BLaER1 (cell line): ENCODE results near the gene SYDE1.

ENCODE experiments used
- H3K27ac ChIP-seq: shearing (Covaris generic); formaldehyde crosslinking; 2 replicates; pipeline ENCODE4 v1.8.1; 2022
- H3K27me3 ChIP-seq: shearing (Covaris generic); formaldehyde crosslinking; 2 replicates; pipeline ENCODE4 v1.8.1; 2022
- H3K36me3 ChIP-seq: shearing (Covaris generic); formaldehyde crosslinking; 2 replicates; pipeline ENCODE4 v1.8.1; 2022
- H3K4me1 ChIP-seq: shearing (Covaris generic); formaldehyde crosslinking; 2 replicates; pipeline ENCODE4 v1.8.1; 2022
- H3K4me2 ChIP-seq: shearing (Covaris generic); formaldehyde crosslinking; 2 replicates; pipeline ENCODE4 v1.8.1; 2022
- H3K4me3 ChIP-seq: shearing (Covaris generic); formaldehyde crosslinking; 2 replicates; pipeline ENCODE4 v1.8.1; 2022
- H3K9ac ChIP-seq: shearing (Covaris generic); formaldehyde crosslinking; 2 replicates; pipeline ENCODE4 v1.8.1; 2022
- H3K9me3 ChIP-seq: shearing (Covaris generic); formaldehyde crosslinking; 2 replicates; pipeline ENCODE4 v1.8.1; 2022
- H4K20me1 ChIP-seq: shearing (Covaris generic); formaldehyde crosslinking; 2 replicates; pipeline ENCODE4 v1.8.1; 2022
- Cebpa-rat ChIP-seq: shearing (Covaris generic); IDR thresholded peaks from 2 replicates; pipeline ENCODE4 v1.8.1; 2022

The SYDE1 gene

GRCh38 chr19:15115762-15116615, 8.8 kb downstream of the SYDE1 start:
- H3K9me3 ChIP-seq: no peaks in the 10 kb centered on the region; the same call in 1 of the 2 replicates
- H3K4me1 ChIP-seq: no peaks in the 10 kb centered on the region
- no peak overlapping the region; the same call in 1 of the 2 replicates for H3K27ac ChIP-seq
- H3K4me3 ChIP-seq: no peak overlapping the region
- H4K20me1 ChIP-seq: no peaks in the 10 kb centered on the region
- no peak for TF ChIP-seq Cebpa-rat
- H3K27me3 ChIP-seq: no peaks in the 10 kb centered on the region
- H3K36me3 ChIP-seq: peaks cover 79% of the 10 kb centered on the region
- H3K9ac ChIP-seq: no peak overlapping the region
- no peak overlapping the region for H3K4me2 ChIP-seq

DNA sequence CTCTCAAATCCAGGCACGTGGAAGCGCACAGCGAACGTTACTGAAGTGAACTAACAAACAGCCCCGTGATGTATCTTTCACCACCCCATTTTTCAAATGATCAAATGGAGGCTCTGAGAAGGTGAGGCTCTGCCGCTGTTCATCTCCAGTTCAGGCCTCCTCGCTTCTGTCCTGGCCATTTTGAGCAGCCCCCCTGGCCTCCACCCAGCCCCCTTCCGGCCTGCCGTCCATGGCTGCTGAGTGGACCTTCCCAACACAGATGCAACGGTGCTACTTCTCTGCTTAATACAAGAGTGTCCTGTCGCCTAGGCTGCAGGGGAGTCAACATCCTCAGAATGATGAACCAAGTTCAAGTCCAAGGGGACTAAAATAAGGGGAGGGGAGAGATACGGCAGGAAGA, 9.7 kb downstream of the SYDE1 start:
- Histone ChIP-seq H4K20me1 (no peaks in the 10 kb centered on the region), H3K4me3 (no peak overlapping the region), H3K4me1 (no peaks in the 10 kb centered on the region), H3K4me2 (no peak overlapping the region), H3K9me3 (no peaks in the 10 kb centered on the region; the same call in 1 of the 2 replicates), H3K36me3 (peaks cover 85% of the 10 kb centered on the region), H3K9ac (no peak overlapping the region), H3K27ac (no peak overlapping the region), H3K27me3 (no peaks in the 10 kb centered on the region)
- no peak for TF ChIP-seq Cebpa-rat

DNA sequence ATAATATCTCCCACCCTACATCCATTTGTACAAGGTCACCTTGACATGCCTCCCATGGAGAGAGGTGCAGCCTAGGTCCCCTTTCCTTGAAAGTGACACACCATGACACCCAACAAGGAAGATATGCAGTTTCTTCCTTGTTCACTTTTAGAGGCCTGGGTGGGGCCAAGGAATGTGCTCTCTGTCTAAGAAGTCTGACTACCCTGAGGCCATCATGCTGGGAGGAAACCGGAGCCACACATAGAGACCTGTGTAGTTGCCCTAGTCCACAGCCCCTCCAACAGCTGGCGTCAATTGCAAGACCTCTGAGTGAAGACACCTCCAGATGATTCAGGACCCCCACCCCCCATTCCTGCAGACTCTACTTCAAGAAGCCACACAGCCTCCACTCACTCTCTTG, 11.0 kb downstream of the SYDE1 start:
- Histone ChIP-seq H3K9ac (no peak overlapping the region), H3K4me2 (no peak overlapping the region), H4K20me1 (no peaks in the 10 kb centered on the region), H3K9me3 (no peaks in the 10 kb centered on the region; the same call in 1 of the 2 replicates), H3K27me3 (no peaks in the 10 kb centered on the region), H3K4me3 (no peak overlapping the region), H3K27ac (no peak overlapping the region), H3K36me3 (peaks cover 95% of the 10 kb centered on the region), H3K4me1 (no peaks in the 10 kb centered on the region)
- no peak for TF ChIP-seq Cebpa-rat

DNA sequence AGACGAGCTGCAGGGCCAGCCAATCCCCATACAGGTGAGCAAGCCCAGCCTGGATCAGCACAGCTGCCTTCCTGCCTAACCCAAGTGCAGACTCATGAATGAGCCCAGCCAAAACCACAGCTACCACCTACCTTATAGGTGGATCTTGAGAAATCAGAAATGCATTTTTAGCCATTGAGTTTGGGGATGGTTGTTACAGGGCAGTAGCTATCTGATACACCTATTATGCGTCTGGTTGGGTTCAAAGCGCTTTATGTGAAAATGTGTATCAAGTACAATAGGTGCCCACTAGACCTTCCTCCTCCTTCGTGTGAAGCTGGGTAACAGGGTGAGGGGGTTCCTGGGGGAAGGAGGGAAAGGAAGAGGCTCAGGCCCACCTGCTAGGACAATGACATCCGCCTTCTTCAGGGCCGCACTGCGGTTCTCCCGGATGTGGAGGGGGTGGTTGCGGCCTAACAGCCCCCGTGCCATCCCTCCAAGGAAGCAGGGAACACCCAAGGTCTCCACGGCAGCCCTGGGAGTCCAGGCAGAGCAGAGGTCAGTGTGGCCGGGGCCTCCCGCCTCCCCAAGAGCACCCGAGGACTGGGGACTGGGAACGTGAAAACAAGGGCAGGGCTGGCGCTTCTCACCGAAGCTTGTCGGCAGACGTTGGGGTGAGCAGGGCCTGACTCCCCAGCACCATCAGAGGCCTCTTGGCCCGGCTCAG, 11.7 kb downstream of the SYDE1 start:
- Histone ChIP-seq H3K4me3 (no peak overlapping the region), H3K27me3 (no peaks in the 10 kb centered on the region), H3K9me3 (no peaks in the 10 kb centered on the region; the same call in 1 of the 2 replicates), H3K27ac (no peak overlapping the region), H3K4me1 (peaks cover 4% of the 10 kb centered on the region), H4K20me1 (no peaks in the 10 kb centered on the region; the same call in 1 of the 2 replicates), H3K36me3 (peaks cover 90% of the 10 kb centered on the region), H3K4me2 (no peak overlapping the region), H3K9ac (no peak overlapping the region)
- TF ChIP-seq Cebpa-rat: no peak

- H3K4me2 ChIP-seq: no peak overlapping the region
- H3K9me3 ChIP-seq: no peaks in the 10 kb centered on the region; the same call in 1 of the 2 replicates
- no peak overlapping the region for H3K27ac ChIP-seq
- no peaks in the 10 kb centered on the region for H3K27me3 ChIP-seq
- peaks cover 78% of the 10 kb centered on the region for H3K36me3 ChIP-seq
- peaks cover 13% of the 10 kb centered on the region for H3K4me1 ChIP-seq
- H4K20me1 ChIP-seq: no peaks in the 10 kb centered on the region; the same call in 1 of the 2 replicates
- H3K4me3 ChIP-seq: no peak overlapping the region
- no peak for TF ChIP-seq Cebpa-rat
- H3K9ac ChIP-seq: no peak overlapping the region
Measured at GRCh38 chr19:15120135-15121026, 13.2 kb downstream of the SYDE1 start.

DNA sequence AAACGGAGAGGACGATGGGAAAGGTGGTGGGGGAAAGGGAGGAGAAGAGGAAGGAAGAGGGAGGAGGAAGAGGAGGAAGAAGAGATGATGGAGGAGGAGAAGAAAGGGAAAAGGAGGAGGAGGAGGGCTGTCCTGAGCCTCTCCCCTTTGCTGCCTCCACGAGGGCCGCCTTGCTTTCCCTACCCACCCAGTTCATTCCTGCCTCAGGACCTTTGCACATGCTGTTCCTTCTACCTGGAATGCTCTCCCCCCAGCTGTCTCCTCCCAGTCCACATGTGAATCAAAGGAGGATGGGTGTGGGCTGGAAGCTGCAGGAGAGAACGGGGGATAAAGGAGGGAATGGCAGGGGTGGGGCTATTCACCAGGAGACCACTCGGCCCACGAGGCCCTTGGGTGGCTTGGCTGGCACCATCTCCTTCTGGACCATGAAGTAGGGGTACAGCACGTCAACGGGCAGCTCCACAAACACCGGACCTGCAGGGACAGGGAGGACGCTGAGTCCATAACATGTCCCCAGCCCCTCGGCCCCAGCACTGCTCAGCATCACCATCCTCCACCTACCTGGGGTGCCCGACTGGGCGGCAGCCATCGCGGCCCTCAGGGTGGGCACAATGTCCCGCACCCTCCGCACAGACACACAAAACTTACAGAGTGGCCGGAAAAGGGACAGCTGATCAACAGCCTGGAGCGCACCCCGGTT, 15.3 kb downstream of the SYDE1 start:
- Histone ChIP-seq H3K4me3 (no peak overlapping the region), H4K20me1 (no peaks in the 10 kb centered on the region; the same call in 1 of the 2 replicates), H3K9ac (no peak overlapping the region), H3K4me1 (peaks cover 18% of the 10 kb centered on the region), H3K27me3 (no peaks in the 10 kb centered on the region), H3K4me2 (no peak overlapping the region), H3K27ac (no peak overlapping the region), H3K36me3 (peaks cover 57% of the 10 kb centered on the region), H3K9me3 (no peaks in the 10 kb centered on the region; the same call in 1 of the 2 replicates)
- TF ChIP-seq Cebpa-rat: no peak

- peaks cover 49% of the 10 kb centered on the region for H3K36me3 ChIP-seq
- H3K4me3 ChIP-seq: no peak overlapping the region
- H3K4me1 ChIP-seq: peaks cover 18% of the 10 kb centered on the region
- no peak overlapping the region for H3K27ac ChIP-seq
- H4K20me1 ChIP-seq: no peaks in the 10 kb centered on the region; the same call in 1 of the 2 replicates
- peak overlapping the region; percentile 81; the same call in 1 of the 2 replicates for H3K9ac ChIP-seq
- H3K9me3 ChIP-seq: no peaks in the 10 kb centered on the region; the same call in 1 of the 2 replicates
- H3K27me3 ChIP-seq: no peaks in the 10 kb centered on the region
- no peak for TF ChIP-seq Cebpa-rat
- H3K4me2 ChIP-seq: peak overlapping the region; percentile 91
Measured at GRCh38 chr19:15123031-15123890, 16.1 kb downstream of the SYDE1 start.

- Histone ChIP-seq H3K4me1 (peaks cover 18% of the 10 kb centered on the region), H3K27ac (no peak overlapping the region), H4K20me1 (no peaks in the 10 kb centered on the region; the same call in 1 of the 2 replicates), H3K9me3 (no peaks in the 10 kb centered on the region; the same call in 1 of the 2 replicates), H3K9ac (peak overlapping the region; percentile 81), H3K27me3 (no peaks in the 10 kb centered on the region), H3K36me3 (peaks cover 42% of the 10 kb centered on the region), H3K4me3 (peak overlapping the region; percentile 74), H3K4me2 (peak overlapping the region; percentile 91)
- TF ChIP-seq Cebpa-rat: no peak
Measured at GRCh38 chr19:15123900-15124299, 16.7 kb downstream of the SYDE1 start.
